K562 treated with DMSO at 1 percent for 12 hours (cell line): ENCODE measurements around the gene TANK. TPM values are rescaled to one million over a fixed set of nuclear protein-coding genes. Genes with fewer than 3 reads are reported as not detected.

ENCODE experiments used
- total RNA-seq: library from RNA; unstranded; fragments of 300-600 nt; gene quantifications from 2 replicates; pipeline ENCODE4 v1.2.3, GENCODE V29; 2022; ENCODE audit not compliant: insufficient read depth

Gene TANK, protein sequence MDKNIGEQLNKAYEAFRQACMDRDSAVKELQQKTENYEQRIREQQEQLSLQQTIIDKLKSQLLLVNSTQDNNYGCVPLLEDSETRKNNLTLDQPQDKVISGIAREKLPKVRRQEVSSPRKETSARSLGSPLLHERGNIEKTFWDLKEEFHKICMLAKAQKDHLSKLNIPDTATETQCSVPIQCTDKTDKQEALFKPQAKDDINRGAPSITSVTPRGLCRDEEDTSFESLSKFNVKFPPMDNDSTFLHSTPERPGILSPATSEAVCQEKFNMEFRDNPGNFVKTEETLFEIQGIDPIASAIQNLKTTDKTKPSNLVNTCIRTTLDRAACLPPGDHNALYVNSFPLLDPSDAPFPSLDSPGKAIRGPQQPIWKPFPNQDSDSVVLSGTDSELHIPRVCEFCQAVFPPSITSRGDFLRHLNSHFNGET
- total RNA-seq: 14.5 and 48.0 TPM in 2 replicates

DNA sequence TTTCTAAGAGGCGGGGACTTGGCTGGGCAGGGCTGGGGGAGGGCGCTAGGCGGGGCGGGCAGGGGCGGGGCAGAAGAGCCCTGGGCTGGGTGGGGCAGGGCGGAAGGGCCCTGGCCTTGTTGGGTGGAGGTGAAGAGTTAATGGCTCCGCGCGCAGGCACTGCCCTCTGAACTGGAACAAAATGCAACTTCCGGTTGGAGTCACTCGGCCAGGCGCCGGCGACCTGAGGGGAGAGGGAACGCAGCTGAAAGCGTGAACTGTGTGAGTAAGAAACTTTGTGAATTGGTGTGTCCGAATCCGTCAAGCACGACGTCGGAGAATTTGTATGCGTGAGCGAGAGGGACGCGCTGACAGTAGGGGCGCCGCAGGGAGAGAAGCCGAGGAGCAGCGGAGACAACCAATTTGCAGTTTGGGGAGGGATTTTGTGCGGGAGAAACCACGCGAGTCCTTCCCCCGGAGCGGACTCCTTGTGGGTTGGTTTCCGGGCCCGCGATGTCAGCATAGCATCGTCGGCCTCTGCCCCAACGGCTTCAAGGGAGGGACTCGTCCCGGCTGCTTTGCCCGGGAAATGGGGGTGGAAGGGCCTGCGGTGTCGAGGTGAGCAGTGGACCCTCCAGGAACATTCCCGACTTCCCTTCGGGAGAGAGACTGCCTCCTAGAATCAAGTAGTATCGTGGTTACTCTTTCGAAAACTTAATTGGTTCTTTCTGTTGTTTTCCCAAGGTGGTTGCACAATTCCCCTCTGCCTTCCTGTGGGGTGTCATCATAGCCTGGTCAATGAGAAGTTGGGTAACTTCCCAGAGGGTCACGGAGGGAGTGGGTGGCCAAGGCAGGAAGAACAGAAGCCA is at the start of gene TANK:
TANK (plus strand) TSS at position 203 of the 848 bp plus-strand sequence. CDS start 19,235 bp downstream, outside the sequence.

Other genes with a start within 250 kb of the TANK start
- gene PSMD14, start 148.0 kb downstream of the TANK start, total RNA-seq: 56.4 and 80.5 TPM in 2 replicates